GM12878 (cell line): ENCODE results near the gene CHST2.
"Not testable (repeated sequence)": the region's sequence is repeated elsewhere in the genome, so short reads cannot be mapped to it uniquely, and the experiment has no call there.

Experiments
- CHD1 ChIP-seq: IDR thresholded peaks from 2 replicates; pipeline ENCODE4 v1.6.1; 2012; ENCODE audit warnings: low read depth, low read length, improper control_type of control experiment
- CTCF ChIP-seq, 3 experiments: IDR thresholded peaks in 2 of 3; conservative IDR thresholded peaks in 1 of 3; 2 replicates each; pipeline ENCODE4 v1.5.1; 2011; ENCODE audit warnings: low read depth in 3 of 3, low read length in 3 of 3, mild to moderate bottlenecking in 3 of 3, control low read depth in 2 of 3, moderate library complexity in 2 of 3, inconsistent platforms in 1 of 3, mixed read lengths in 1 of 3; ENCODE audit not compliant: control insufficient read depth in 2 of 3, insufficient read depth in 1 of 3; ENCODE audit errors: extremely low read depth in 1 of 3
- HCFC1 ChIP-seq: fragments of 150-350 bp; IDR thresholded peaks from 2 replicates; pipeline ENCODE4 v1.6.1; 2014; ENCODE audit warnings: low read length
- NR2C2 ChIP-seq: IDR thresholded peaks from 2 replicates; pipeline ENCODE4 v1.6.1; 2011; ENCODE audit warnings: borderline replicate concordance, low read depth; ENCODE audit not compliant: control insufficient read depth, insufficient read length
- NR2F1 ChIP-seq: fragments of 450-650 bp; conservative IDR thresholded peaks from 2 replicates; pipeline ENCODE4 v1.6.1; 2017; ENCODE audit warnings: mild to moderate bottlenecking
- TAF1 ChIP-seq: IDR thresholded peaks from 2 replicates; pipeline ENCODE4 v1.6.1; 2011; ENCODE audit warnings: mild to moderate bottlenecking, low read depth, low read length, borderline replicate concordance
- TF ChIP-seq, protein P1 (sequence below): IDR thresholded peaks from 2 replicates; pipeline ENCODE4 v1.6.1; 2012; ENCODE audit warnings: low read depth, low read length, improper control_type of control experiment
- TF ChIP-seq, protein P2 (sequence below): fragments of 450-650 bp; IDR thresholded peaks from 2 replicates; pipeline ENCODE4 v1.6.1; 2014; ENCODE audit warnings: mild to moderate bottlenecking

DNA sequence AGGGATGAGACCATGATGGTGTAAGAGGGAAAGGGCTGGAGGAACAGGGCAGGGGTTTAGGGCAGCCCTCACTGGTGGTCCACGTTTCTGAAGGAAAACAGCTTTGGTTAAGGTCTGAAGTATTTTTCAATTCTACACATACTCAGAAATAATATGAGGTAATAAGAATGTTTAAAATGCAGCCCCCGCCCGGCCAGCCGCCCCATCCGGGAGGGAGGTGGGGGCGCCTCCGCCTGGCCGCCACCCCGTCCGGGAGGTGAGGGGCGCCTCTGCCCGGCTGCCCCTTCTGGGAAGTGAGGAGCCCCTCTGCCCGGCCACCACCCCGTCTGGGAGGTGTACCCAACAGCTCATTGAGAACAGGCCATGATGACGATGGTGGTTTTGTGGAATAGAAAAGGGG, 46.0 kb upstream of the CHST2 start:
- TF ChIP-seq, protein P1, sequence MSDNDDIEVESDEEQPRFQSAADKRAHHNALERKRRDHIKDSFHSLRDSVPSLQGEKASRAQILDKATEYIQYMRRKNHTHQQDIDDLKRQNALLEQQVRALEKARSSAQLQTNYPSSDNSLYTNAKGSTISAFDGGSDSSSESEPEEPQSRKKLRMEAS = not testable (repeated sequence)
- TF ChIP-seq NR2F1; HCFC1; CTCF (IDR thresholded peaks at IDR 0.05 in 2 of 3, conservative IDR thresholded peaks at IDR 0.05 in 1 of 3; ENCODE audit: control insufficient read depth in 2 of 3, extremely low read depth in 1 of 3, insufficient read depth in 1 of 3, low read depth in 3 of 3, low read length in 3 of 3); TAF1; NR2C2; CHD1: not testable (repeated sequence)
- TF ChIP-seq, protein P2, sequence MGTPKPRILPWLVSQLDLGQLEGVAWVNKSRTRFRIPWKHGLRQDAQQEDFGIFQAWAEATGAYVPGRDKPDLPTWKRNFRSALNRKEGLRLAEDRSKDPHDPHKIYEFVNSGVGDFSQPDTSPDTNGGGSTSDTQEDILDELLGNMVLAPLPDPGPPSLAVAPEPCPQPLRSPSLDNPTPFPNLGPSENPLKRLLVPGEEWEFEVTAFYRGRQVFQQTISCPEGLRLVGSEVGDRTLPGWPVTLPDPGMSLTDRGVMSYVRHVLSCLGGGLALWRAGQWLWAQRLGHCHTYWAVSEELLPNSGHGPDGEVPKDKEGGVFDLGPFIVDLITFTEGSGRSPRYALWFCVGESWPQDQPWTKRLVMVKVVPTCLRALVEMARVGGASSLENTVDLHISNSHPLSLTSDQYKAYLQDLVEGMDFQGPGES = not testable (repeated sequence)
